ENCODE measurements around the gene PLS3.

GRCh38 chrX:115579327-115579726 is 18.4 kb downstream of the PLS3 start:
- TF ChIP-seq CTCF (IDR thresholded peaks at IDR 0.05): no peak
- TF ChIP-seq POLR2A (IDR thresholded peaks at IDR 0.05): no peak
